ENCODE measurements around the gene FCRL2.

DNA sequence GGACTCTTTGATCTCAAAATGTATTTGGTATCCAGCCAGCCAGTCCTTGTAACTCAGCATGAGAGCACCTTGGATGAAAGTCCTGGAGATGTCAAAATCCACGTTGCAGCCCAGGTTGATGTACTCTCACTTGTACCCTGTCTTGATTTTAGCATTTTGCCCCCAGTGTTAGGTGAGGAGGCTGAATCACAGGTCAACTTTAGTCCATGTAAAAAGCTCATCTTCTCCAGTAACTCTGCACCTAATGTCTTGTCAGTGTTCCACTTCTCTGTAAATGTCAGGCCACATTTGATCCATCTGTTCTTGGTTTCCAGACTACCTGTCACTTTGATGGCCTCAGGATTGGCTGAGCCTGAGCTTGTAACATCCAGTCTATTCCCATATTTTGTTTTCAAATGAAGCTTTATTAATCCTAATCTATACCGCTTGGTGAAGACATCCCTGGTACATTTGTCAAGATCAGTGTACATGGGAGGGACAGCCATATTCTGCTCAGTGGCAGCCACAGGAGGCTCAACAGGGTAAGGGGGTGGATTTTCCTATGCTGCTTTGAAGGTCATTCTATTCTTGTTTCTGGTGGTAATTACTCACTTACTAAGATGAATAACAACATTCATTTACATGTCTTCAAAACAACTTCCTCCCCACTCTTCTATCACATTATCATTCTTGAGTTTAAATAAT lies 52.3 kb downstream of the FCRL2 start:
- TF ChIP-seq, protein P1, sequence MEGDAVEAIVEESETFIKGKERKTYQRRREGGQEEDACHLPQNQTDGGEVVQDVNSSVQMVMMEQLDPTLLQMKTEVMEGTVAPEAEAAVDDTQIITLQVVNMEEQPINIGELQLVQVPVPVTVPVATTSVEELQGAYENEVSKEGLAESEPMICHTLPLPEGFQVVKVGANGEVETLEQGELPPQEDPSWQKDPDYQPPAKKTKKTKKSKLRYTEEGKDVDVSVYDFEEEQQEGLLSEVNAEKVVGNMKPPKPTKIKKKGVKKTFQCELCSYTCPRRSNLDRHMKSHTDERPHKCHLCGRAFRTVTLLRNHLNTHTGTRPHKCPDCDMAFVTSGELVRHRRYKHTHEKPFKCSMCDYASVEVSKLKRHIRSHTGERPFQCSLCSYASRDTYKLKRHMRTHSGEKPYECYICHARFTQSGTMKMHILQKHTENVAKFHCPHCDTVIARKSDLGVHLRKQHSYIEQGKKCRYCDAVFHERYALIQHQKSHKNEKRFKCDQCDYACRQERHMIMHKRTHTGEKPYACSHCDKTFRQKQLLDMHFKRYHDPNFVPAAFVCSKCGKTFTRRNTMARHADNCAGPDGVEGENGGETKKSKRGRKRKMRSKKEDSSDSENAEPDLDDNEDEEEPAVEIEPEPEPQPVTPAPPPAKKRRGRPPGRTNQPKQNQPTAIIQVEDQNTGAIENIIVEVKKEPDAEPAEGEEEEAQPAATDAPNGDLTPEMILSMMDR (IDR thresholded peaks at IDR 0.05; ENCODE audit: low read depth, low read length), result no peak
- no peak for TF ChIP-seq EZH2phosphoT487 (IDR thresholded peaks at IDR 0.05; ENCODE audit: low read depth)
